H9 (cell line): ENCODE data around the gene FNDC4. TPM values are rescaled to one million over a fixed set of nuclear protein-coding genes. Genes with fewer than 3 reads are reported as not detected.

Experiments used
- DNase-seq: peaks from one replicate; pipeline ENCODE4 v3.0.0-alpha.2; 2017
- H2AFZ ChIP-seq: one replicate; pipeline ENCODE4 v1.6.1; 2013; ENCODE audit warnings: mild to moderate bottlenecking, low read length, control low read depth, moderate library complexity
- H2AK5ac ChIP-seq: 2 replicates; pipeline ENCODE4 v1.6.1; 2013; ENCODE audit warnings: low read length, control low read depth, mixed read lengths; ENCODE audit not compliant: insufficient read length
- H2BK120ac ChIP-seq: one replicate; pipeline ENCODE4 v1.6.1; 2013; ENCODE audit warnings: low read depth, mild to moderate bottlenecking, low read length, control low read depth, inconsistent platforms; ENCODE audit not compliant: poor library complexity, severe bottlenecking
- H2BK12ac ChIP-seq: 2 replicates; pipeline ENCODE4 v1.6.1; 2013; ENCODE audit warnings: low read length, control low read depth, mixed read lengths, low read depth; ENCODE audit not compliant: insufficient read length
- H2BK15ac ChIP-seq: 2 replicates; pipeline ENCODE4 v1.6.1; 2013; ENCODE audit warnings: low read depth, low read length, control low read depth
- H2BK20ac ChIP-seq: one replicate; pipeline ENCODE4 v1.6.1; 2013; ENCODE audit warnings: low read depth, mild to moderate bottlenecking, low read length, control low read depth, inconsistent platforms; ENCODE audit not compliant: poor library complexity, severe bottlenecking
- H2BK5ac ChIP-seq: 2 replicates; pipeline ENCODE4 v1.6.1; 2013; ENCODE audit warnings: low read length, control low read depth, mixed read lengths; ENCODE audit not compliant: insufficient read length
- H3K14ac ChIP-seq: 2 replicates; pipeline ENCODE4 v1.6.1; 2013; ENCODE audit warnings: low read length, control low read depth; ENCODE audit not compliant: insufficient read depth
- H3K18ac ChIP-seq: 2 replicates; pipeline ENCODE4 v1.6.1; 2013; ENCODE audit warnings: low read depth, mild to moderate bottlenecking, mixed read lengths, low read length, control low read depth; ENCODE audit not compliant: insufficient read length
- H3K23ac ChIP-seq: 2 replicates; pipeline ENCODE4 v1.6.1; 2013; ENCODE audit warnings: low read length, control low read depth, mixed read lengths, low read depth; ENCODE audit not compliant: insufficient read length
- H3K23me2 ChIP-seq: 2 replicates; pipeline ENCODE4 v1.6.1; 2013; ENCODE audit warnings: low read depth, mild to moderate bottlenecking, mixed read lengths, low read length, control low read depth; ENCODE audit not compliant: insufficient read length, poor library complexity, severe bottlenecking
- H3K27ac ChIP-seq: 2 replicates; pipeline ENCODE4 v1.5.1; 2013; ENCODE audit warnings: low read length, control low read depth, mixed read lengths, low read depth; ENCODE audit not compliant: insufficient read length
- H3K27me3 ChIP-seq: 2 replicates; pipeline ENCODE4 v1.6.1; 2013; ENCODE audit warnings: low read length, control low read depth, inconsistent platforms; ENCODE audit not compliant: insufficient read depth
- H3K4ac ChIP-seq: 2 replicates; pipeline ENCODE4 v1.6.1; 2013; ENCODE audit warnings: low read depth, mild to moderate bottlenecking, control low read depth, inconsistent platforms, low read length, moderate library complexity
- H3K4me1 ChIP-seq: 2 replicates; pipeline ENCODE4 v1.6.1; 2013; ENCODE audit warnings: low read length, control low read depth, inconsistent platforms; ENCODE audit not compliant: insufficient read depth
- H3K4me2 ChIP-seq: 2 replicates; pipeline ENCODE4 v1.6.1; 2013; ENCODE audit warnings: low read length, control low read depth, mixed read lengths; ENCODE audit not compliant: insufficient read length, insufficient read depth
- H3K56ac ChIP-seq: 2 replicates; pipeline ENCODE4 v1.6.1; 2013; ENCODE audit warnings: low read depth, mild to moderate bottlenecking, mixed read lengths, low read length, control low read depth; ENCODE audit not compliant: insufficient read length
- H3K79me1 ChIP-seq: 2 replicates; pipeline ENCODE4 v1.6.1; 2013; ENCODE audit warnings: low read depth, mild to moderate bottlenecking, moderate library complexity, low read length, control low read depth, inconsistent platforms; ENCODE audit not compliant: insufficient read depth, poor library complexity, severe bottlenecking
- H3K79me2 ChIP-seq: 2 replicates; pipeline ENCODE4 v1.6.1; 2013; ENCODE audit warnings: low read length, control low read depth, inconsistent platforms; ENCODE audit not compliant: insufficient read depth
- H3K9ac ChIP-seq: 2 replicates; pipeline ENCODE4 v1.6.1; 2013; ENCODE audit warnings: low read length, control low read depth, mixed read lengths; ENCODE audit not compliant: insufficient read length; ENCODE audit errors: extremely low read depth
- H3K9me3 ChIP-seq: one replicate; pipeline ENCODE4 v1.6.1; 2013; ENCODE audit warnings: low read depth, low read length, inconsistent platforms; ENCODE audit not compliant: control insufficient read depth
- H3T11ph ChIP-seq: one replicate; pipeline ENCODE4 v1.6.1; 2013; ENCODE audit warnings: mild to moderate bottlenecking, low read length, control low read depth, inconsistent platforms
- H4K20me1 ChIP-seq: one replicate; pipeline ENCODE4 v1.6.1; 2013; ENCODE audit not compliant: control insufficient read depth, insufficient read length, insufficient read depth
- H4K5ac ChIP-seq: 2 replicates; pipeline ENCODE4 v1.6.1; 2013; ENCODE audit warnings: low read depth, mild to moderate bottlenecking, mixed read lengths, low read length, control low read depth; ENCODE audit not compliant: insufficient read length
- H4K8ac ChIP-seq: replicated peaks from 2 replicates; pipeline ENCODE4 v1.6.1; 2013; ENCODE audit warnings: low read length, control low read depth, mixed read lengths, low read depth; ENCODE audit not compliant: insufficient read length
- H4K91ac ChIP-seq: 2 replicates; pipeline ENCODE4 v1.6.1; 2013; ENCODE audit warnings: low read depth, mild to moderate bottlenecking, moderate library complexity, mixed read lengths, low read length, control low read depth; ENCODE audit not compliant: insufficient read length
- H3K27ac Mint-ChIP-seq, 3 experiments: 2 replicates in 2 of 3; 3 replicates in 1 of 3; pipeline ENCODE4 v1.8.0; 2020 to 2021; ENCODE audit warnings: mixed read lengths in 3 of 3, mild to moderate bottlenecking in 1 of 3, moderate library complexity in 1 of 3
- H3K27me3 Mint-ChIP-seq: 2 replicates; pipeline ENCODE4 v1.8.0; 2021; ENCODE audit warnings: low read depth, mild to moderate bottlenecking, moderate library complexity, mixed read lengths
- H3K36me3 Mint-ChIP-seq, 3 experiments: 2 replicates in 2 of 3; 3 replicates in 1 of 3; pipeline ENCODE4 v1.8.0; 2020 to 2021; ENCODE audit warnings: low read depth in 3 of 3, mixed read lengths in 3 of 3; ENCODE audit not compliant: insufficient read depth in 1 of 3
- H3K4me1 Mint-ChIP-seq, 2 experiments: 2 replicates each; pipeline ENCODE4 v1.8.0; 2020; ENCODE audit warnings: mixed read lengths in 2 of 2
- H3K4me3 Mint-ChIP-seq, 2 experiments: 2 replicates in 1 of 2; 3 replicates in 1 of 2; pipeline ENCODE4 v1.8.0; 2020 to 2021; ENCODE audit warnings: mild to moderate bottlenecking in 2 of 2, mixed read lengths in 2 of 2, moderate library complexity in 1 of 2
- H3K9me3 Mint-ChIP-seq, 2 experiments: 2 replicates in 1 of 2; 3 replicates in 1 of 2; pipeline ENCODE4 v1.8.0; 2020; ENCODE audit warnings: mild to moderate bottlenecking in 2 of 2, mixed read lengths in 2 of 2, moderate library complexity in 1 of 2
- WGBS: extraction: QIAGEN DNeasy Blood & Tissue Kit; methylation state at CpG from one replicate; pipeline ENCODE4 v1.1.7; 2013; ENCODE audit warnings: missing lambda C conversion rate, low lambda C conversion rate, mixed read lengths; ENCODE audit not compliant: insufficient read length; ENCODE audit errors: extremely low coverage; 5-methylcytosine and 5-hydroxymethylcytosine counted together
- total RNA-seq: library from RNA; stranded (reverse); gene quantifications from 2 replicates; pipeline ENCODE4 v1.2.1, GENCODE V29; 2021
- TF ChIP-seq, protein P1 (sequence below): fragments of 200-600 bp; sonication (generic); conservative IDR thresholded peaks from 3 replicates; pipeline ENCODE4 v1.8.0; 2021; ENCODE audit warnings: antibody characterized with exemption, mild to moderate bottlenecking

FNDC4 gene
- total RNA-seq, 1 experiment from 2014 or later, result 21.5 TPM

DNA sequence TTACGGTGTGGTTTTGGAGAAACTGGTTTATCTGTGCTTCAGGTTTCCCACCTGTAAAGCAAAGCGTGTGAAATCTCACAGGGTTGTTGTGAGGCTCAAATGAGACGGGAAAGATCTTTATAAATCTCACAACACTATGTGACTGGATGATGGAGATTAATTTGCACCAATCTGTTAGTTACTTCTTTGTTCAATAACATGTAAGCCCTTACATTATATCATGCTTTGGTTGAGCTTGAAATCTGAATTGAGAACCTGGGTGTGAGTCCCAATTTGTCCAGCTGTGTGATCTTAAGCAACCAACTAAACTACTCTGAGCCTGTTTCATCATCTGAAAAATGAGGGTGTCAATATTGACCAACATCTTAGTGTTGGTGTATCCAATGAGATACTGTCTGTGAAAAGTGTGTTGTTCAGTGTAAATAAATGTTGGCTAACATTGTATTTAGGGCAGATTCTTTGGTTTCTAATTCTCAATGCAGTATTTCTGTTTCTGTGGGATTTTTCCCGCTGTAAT lies 898 bp upstream of the FNDC4 start:
- Histone ChIP-seq H3K4ac (no peak overlapping the region), H3T11ph (no peak overlapping the region), H3K9ac (no peak overlapping the region), H3K4me1 (no peaks in the 10 kb centered on the region; the same call in 1 of the 2 replicates), H3K79me1 (no peaks in the 10 kb centered on the region), H3K18ac (no peak overlapping the region), H2BK12ac (no peak overlapping the region), H2BK120ac (no peak overlapping the region), H2BK20ac (no peak overlapping the region), H3K23me2 (peaks cover 5% of the 10 kb centered on the region), H3K27ac (no peak overlapping the region), H3K23ac (no peak overlapping the region), H3K79me2 (no peaks in the 10 kb centered on the region), H4K20me1 (no peaks in the 10 kb centered on the region), H3K27me3 (no peaks in the 10 kb centered on the region; the same call in 1 of the 2 replicates), H3K4me2 (peak overlapping the region; percentile 76), H2BK15ac (no peak overlapping the region), H3K14ac (no peak overlapping the region), H2AK5ac (no peak overlapping the region), H2BK5ac (no peak overlapping the region), H4K91ac (no peak overlapping the region), H2AFZ (no peak overlapping the region), H4K8ac (no peak overlapping the region), H3K56ac (no peak overlapping the region), H4K5ac (no peak overlapping the region), H3K9me3 (no peaks in the 10 kb centered on the region)
- Mint-ChIP-seq H3K4me3 (peak overlapping the region; percentile 88 to 94), H3K27ac (no peak overlapping the region), H3K36me3 (peaks cover 2 to 16% (median 10%) of the 10 kb centered on the region in 3 experiments), H3K4me1 (peaks cover 20 to 22% of the 10 kb centered on the region in 2 experiments), H3K27me3 (peaks cover 50% of the 10 kb centered on the region), H3K9me3 (no peaks in the 10 kb centered on the region)
- TF ChIP-seq, protein P1, sequence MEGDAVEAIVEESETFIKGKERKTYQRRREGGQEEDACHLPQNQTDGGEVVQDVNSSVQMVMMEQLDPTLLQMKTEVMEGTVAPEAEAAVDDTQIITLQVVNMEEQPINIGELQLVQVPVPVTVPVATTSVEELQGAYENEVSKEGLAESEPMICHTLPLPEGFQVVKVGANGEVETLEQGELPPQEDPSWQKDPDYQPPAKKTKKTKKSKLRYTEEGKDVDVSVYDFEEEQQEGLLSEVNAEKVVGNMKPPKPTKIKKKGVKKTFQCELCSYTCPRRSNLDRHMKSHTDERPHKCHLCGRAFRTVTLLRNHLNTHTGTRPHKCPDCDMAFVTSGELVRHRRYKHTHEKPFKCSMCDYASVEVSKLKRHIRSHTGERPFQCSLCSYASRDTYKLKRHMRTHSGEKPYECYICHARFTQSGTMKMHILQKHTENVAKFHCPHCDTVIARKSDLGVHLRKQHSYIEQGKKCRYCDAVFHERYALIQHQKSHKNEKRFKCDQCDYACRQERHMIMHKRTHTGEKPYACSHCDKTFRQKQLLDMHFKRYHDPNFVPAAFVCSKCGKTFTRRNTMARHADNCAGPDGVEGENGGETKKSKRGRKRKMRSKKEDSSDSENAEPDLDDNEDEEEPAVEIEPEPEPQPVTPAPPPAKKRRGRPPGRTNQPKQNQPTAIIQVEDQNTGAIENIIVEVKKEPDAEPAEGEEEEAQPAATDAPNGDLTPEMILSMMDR, result no peak
- DNase-seq, result no peak
- WGBS, result no CpG with 5 or more reads among the region's 4 CpGs
